Upper lobe of left lung (tissue), 6 donors: ENCODE data around the gene CCDC102B. TPM values are rescaled to one million over a fixed set of nuclear protein-coding genes. Genes with fewer than 3 reads are reported as not detected.

ENCODE experiments used
- ATAC-seq, 2 donors: fragments of 200-7000 bp; cut with Tn5 transposase; one replicate each; pipeline ENCODE4 v1.9.1; 2022; ENCODE audit warnings: mild to moderate bottlenecking in 2 of 2, moderate library complexity in 2 of 2; ENCODE audit not compliant: low FRiP score in 2 of 2
- DNase-seq, 2 donors: peaks; one replicate each; pipeline ENCODE4 v3.0.0-alpha.2; 2019 to 2020
- H3K27ac ChIP-seq, 4 donors: fragments of 200-600 bp; sonication (generic); one replicate each; pipeline ENCODE4 v1.5.1; 2016 to 2019
- H3K27me3 ChIP-seq, 4 donors: fragments of 200-600 bp; sonication (generic); one replicate each; pipeline ENCODE4 v1.5.1; 2017 to 2019
- H3K36me3 ChIP-seq, 4 donors: fragments of 200-600 bp; sonication (generic); one replicate each; pipeline ENCODE4 v1.5.1; 2016 to 2019
- H3K4me1 ChIP-seq, 4 donors: fragments of 200-600 bp; sonication (generic); one replicate each; pipeline ENCODE4 v1.5.1; 2018 to 2019
- H3K4me3 ChIP-seq, 4 donors: fragments of 200-600 bp; sonication (generic); one replicate each; pipeline ENCODE4 v1.5.1; 2017 to 2019; ENCODE audit warnings: mild to moderate bottlenecking in 2 of 4, moderate library complexity in 1 of 4
- H3K9me3 ChIP-seq, 4 donors: fragments of 200-600 bp; sonication (generic); one replicate each; pipeline ENCODE4 v1.5.1; 2018 to 2019
- EP300 ChIP-seq, 4 donors: sonication (generic); formaldehyde crosslinking; IDR thresholded peaks; one replicate each; pipeline ENCODE4 v1.5.1; 2017; ENCODE audit warnings: antibody characterized with exemption in 4 of 4, control low read depth in 2 of 4
- POLR2A ChIP-seq, 4 donors: fragments of 450-650 bp; IDR thresholded peaks; one replicate each; pipeline ENCODE4 v1.5.1; 2016 to 2017; ENCODE audit warnings: antibody characterized with exemption in 4 of 4, mild to moderate bottlenecking in 2 of 4
- POLR2AphosphoS5 ChIP-seq, 2 donors: sonication (generic); formaldehyde crosslinking; IDR thresholded peaks; one replicate each; pipeline ENCODE4 v1.5.1; 2017; ENCODE audit warnings: antibody characterized with exemption in 2 of 2
- WGBS, 2 donors: methylation state at CpG; one replicate each; pipeline ENCODE4 v1.1.5; 2017 to 2018; 5-methylcytosine and 5-hydroxymethylcytosine counted together
- total RNA-seq, 6 donors: library from RNA; depleted of rRNA in 4 of 6; stranded (reverse); fragments of >200 nt in 4 of 6; gene quantifications; one replicate each; pipeline versions ENCODE4 v1.1.0 to v1.2.1, GENCODE V29; 2016 to 2021
- TF ChIP-seq, protein P1 (sequence below), 6 experiments: fragments of 450-650 bp in 4 of 6; fragments of 200-600 bp in 2 of 6; sonication (generic) in 2 of 6; IDR thresholded peaks; one replicate each; pipeline ENCODE4 v1.5.1; 2016 to 2019; ENCODE audit warnings: antibody characterized with exemption in 6 of 6
- donor health status: DM: no; HTN: no; CAD: no; lungs with moderate emphysema.
- donor health status: DM: no; HTN: yes; CAD: no; lungs with severe emphysema.

Gene CCDC102B
- total RNA-seq, 6 donors from 2014 or later, result 6.2 to 51.3 (median 20.3) TPM

DNA sequence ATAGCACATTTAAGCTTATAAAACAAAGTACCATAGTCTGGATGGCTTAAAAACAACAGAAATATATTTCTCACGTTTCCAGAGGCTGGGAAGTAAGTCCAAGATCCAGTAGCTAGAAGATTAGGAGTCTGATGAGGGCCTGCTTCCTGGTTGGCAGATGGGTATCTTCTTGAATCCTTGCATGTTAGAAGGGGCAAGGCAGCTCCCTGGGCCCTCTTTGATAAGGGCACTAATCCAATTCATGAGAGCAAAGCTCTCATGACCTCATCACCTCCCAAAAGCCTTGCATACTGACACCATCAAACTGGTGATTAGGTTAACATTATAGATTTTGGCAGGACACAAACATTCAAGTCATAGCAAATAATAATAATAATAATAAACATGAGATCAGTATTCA is 146.4 kb downstream of the CCDC102B start:
- H3K27me3 ChIP-seq, result no peaks in the 10 kb centered on the region
- WGBS, 2 donors, result 50 to 61% methylated on average over 1 of the region's 1 CpG
- H3K9me3 ChIP-seq, result no peaks in the 10 kb centered on the region
- H3K36me3 ChIP-seq, result no peaks in the 10 kb centered on the region
- H3K27ac ChIP-seq, result no peak overlapping the region
- H3K4me1 ChIP-seq, result no peaks in the 10 kb centered on the region
- DNase-seq, result no peak
- ATAC-seq, result no peak
- TF ChIP-seq POLR2AphosphoS5 (IDR thresholded peaks at IDR 0.05), result no peak
- TF ChIP-seq, protein P1, sequence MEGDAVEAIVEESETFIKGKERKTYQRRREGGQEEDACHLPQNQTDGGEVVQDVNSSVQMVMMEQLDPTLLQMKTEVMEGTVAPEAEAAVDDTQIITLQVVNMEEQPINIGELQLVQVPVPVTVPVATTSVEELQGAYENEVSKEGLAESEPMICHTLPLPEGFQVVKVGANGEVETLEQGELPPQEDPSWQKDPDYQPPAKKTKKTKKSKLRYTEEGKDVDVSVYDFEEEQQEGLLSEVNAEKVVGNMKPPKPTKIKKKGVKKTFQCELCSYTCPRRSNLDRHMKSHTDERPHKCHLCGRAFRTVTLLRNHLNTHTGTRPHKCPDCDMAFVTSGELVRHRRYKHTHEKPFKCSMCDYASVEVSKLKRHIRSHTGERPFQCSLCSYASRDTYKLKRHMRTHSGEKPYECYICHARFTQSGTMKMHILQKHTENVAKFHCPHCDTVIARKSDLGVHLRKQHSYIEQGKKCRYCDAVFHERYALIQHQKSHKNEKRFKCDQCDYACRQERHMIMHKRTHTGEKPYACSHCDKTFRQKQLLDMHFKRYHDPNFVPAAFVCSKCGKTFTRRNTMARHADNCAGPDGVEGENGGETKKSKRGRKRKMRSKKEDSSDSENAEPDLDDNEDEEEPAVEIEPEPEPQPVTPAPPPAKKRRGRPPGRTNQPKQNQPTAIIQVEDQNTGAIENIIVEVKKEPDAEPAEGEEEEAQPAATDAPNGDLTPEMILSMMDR (IDR thresholded peaks at IDR 0.05), result no peak
- no peak for TF ChIP-seq POLR2A (IDR thresholded peaks at IDR 0.05)
- no peak for TF ChIP-seq EP300 (IDR thresholded peaks at IDR 0.05)
- no peak overlapping the region for H3K4me3 ChIP-seq

- 81 to 88% methylated on average over 1 of the region's 1 CpG for WGBS, 2 donors
- H3K4me1 ChIP-seq, result no peaks in the 10 kb centered on the region
- H3K27ac ChIP-seq, result no peak overlapping the region
- H3K27me3 ChIP-seq, result no peaks in the 10 kb centered on the region
- H3K9me3 ChIP-seq, result no peaks in the 10 kb centered on the region
- H3K4me3 ChIP-seq, result no peak overlapping the region
- TF ChIP-seq POLR2A (IDR thresholded peaks at IDR 0.05) (no peak), POLR2AphosphoS5 (IDR thresholded peaks at IDR 0.05) (no peak), EP300 (IDR thresholded peaks at IDR 0.05) (no peak)
- TF ChIP-seq, protein P1 (IDR thresholded peaks at IDR 0.05), result no peak
- DNase-seq (no peak), ATAC-seq (no peak)
- no peaks in the 10 kb centered on the region for H3K36me3 ChIP-seq
These were observed 146.9 kb downstream of the CCDC102B start for GRCh38 chr18:68944826-68945225.

GRCh38 chr18:68948622-68949021 is 150.7 kb downstream of the CCDC102B start:
- H3K4me3 ChIP-seq, result no peak overlapping the region
- no peak overlapping the region for H3K27ac ChIP-seq
- no peak for ATAC-seq
- 75 to 76% methylated on average over 4 of the region's 4 CpGs for WGBS, 2 donors
- H3K36me3 ChIP-seq, result no peaks in the 10 kb centered on the region
- no peak for DNase-seq
- no peaks in the 10 kb centered on the region for H3K4me1 ChIP-seq
- TF ChIP-seq EP300 (IDR thresholded peaks at IDR 0.05) (no peak), POLR2A (IDR thresholded peaks at IDR 0.05) (no peak), POLR2AphosphoS5 (IDR thresholded peaks at IDR 0.05) (no peak)
- TF ChIP-seq, protein P1 (IDR thresholded peaks at IDR 0.05), result no peak
- no peaks in the 10 kb centered on the region for H3K27me3 ChIP-seq
- no peaks in the 10 kb centered on the region for H3K9me3 ChIP-seq

GRCh38 chr18:68954738-68955137 is 156.9 kb downstream of the CCDC102B start:
- ATAC-seq (no peak), DNase-seq (no peak)
- Histone ChIP-seq H3K27me3 (no peaks in the 10 kb centered on the region), H3K4me1 (no peaks in the 10 kb centered on the region), H3K36me3 (no peaks in the 10 kb centered on the region), H3K4me3 (no peak overlapping the region), H3K9me3 (no peaks in the 10 kb centered on the region), H3K27ac (no peak overlapping the region)
- TF ChIP-seq, protein P1 (IDR thresholded peaks at IDR 0.05), result no peak
- TF ChIP-seq EP300 (IDR thresholded peaks at IDR 0.05), result no peak
- TF ChIP-seq POLR2A (IDR thresholded peaks at IDR 0.05), result no peak
- TF ChIP-seq POLR2AphosphoS5 (IDR thresholded peaks at IDR 0.05), result no peak
- WGBS, 2 donors, result 53 to 59% methylated on average over 2 of the region's 2 CpGs

GRCh38 chr18:68956650-68957049 is 158.8 kb downstream of the CCDC102B start:
- Histone ChIP-seq H3K9me3 (no peaks in the 10 kb centered on the region), H3K36me3 (no peaks in the 10 kb centered on the region), H3K4me3 (no peak overlapping the region), H3K27ac (no peak overlapping the region), H3K27me3 (no peaks in the 10 kb centered on the region), H3K4me1 (no peaks in the 10 kb centered on the region)
- 57 to 64% methylated on average over 2 of the region's 2 CpGs for WGBS, 2 donors
- DNase-seq (no peak), ATAC-seq (no peak)
- TF ChIP-seq, protein P1 (IDR thresholded peaks at IDR 0.05), result no peak
- TF ChIP-seq POLR2A (IDR thresholded peaks at IDR 0.05) (no peak), EP300 (IDR thresholded peaks at IDR 0.05) (no peak), POLR2AphosphoS5 (IDR thresholded peaks at IDR 0.05) (no peak)
